Endothelial cell of coronary artery (primary cell): Measurements from ENCODE around the gene TECTB. TPM values are rescaled to one million over a fixed set of nuclear protein-coding genes. Genes with fewer than 3 reads are reported as not detected.

Experiments used
- total RNA-seq: library from RNA; depleted of rRNA; stranded (reverse); fragments of >200 nt; gene quantifications from 2 replicates; pipeline ENCODE4 v1.2.3, GENCODE V29; 2014

The TECTB gene
- not detected in 2 replicates for total RNA-seq

DNA sequence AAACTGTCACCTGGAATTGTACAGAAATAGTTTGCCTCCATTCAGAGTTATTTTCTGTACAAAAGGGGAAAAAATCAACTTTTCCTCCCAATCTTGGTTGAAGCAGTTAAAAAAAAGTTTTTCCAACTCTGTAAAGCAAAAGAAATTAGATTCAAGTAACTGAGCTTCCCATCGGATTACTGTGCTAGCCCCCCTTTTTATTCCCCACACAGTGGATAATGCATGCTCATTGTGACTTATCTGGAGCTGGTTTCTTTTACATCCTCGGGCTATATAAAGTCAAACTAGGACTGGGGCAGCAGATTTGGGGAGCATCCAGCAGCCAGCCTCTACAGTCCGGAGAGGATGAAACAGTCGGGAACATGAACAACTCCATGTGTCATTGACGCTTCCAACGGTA is at the start of gene TECTB:
Gene TECTB (plus strand): TSS at position 301 of the 400 bp plus-strand sequence. CDS start 335 bp downstream, outside the sequence.

Other genes starting within 250 kb of the TECTB start
- 9.1 and 9.4 TPM in 2 replicates for gene GPAM, start 99.6 kb upstream of the TECTB start, total RNA-seq
- gene ACSL5, start 90.7 kb downstream of the TECTB start, total RNA-seq = 12.6 and 18.0 TPM in 2 replicates
- 26.9 and 29.4 TPM in 2 replicates for gene ZDHHC6, start 163.5 kb downstream of the TECTB start, total RNA-seq
- 21.8 and 28.1 TPM in 2 replicates for gene VTI1A, start 163.8 kb downstream of the TECTB start, total RNA-seq